Kidney (tissue), 14 donors: ENCODE measurements around the gene AFF3. TPM values are rescaled to one million over a fixed set of nuclear protein-coding genes. Genes with fewer than 3 reads are reported as not detected.

Source experiments
- DNase-seq, 5 donors: peaks; one replicate each; pipeline ENCODE4 v3.0.0-alpha.2; 2013 to 2020
- FAIRE-seq: peaks from 2 replicates; lab custom pipeline; 2012; peaks lifted over from hg19 to GRCh38; lab: Jason Lieb, UNC
- H3K27ac ChIP-seq, 2 donors: one replicate each; pipeline ENCODE4 v1.7.0; 2013; ENCODE audit warnings: low read depth in 2 of 2, low read length in 2 of 2, inconsistent platforms in 1 of 2
- H3K27me3 ChIP-seq: one replicate; pipeline ENCODE4 v1.7.1; 2013; ENCODE audit warnings: low read length, inconsistent platforms; ENCODE audit not compliant: control insufficient read depth, insufficient read depth
- H3K36me3 ChIP-seq, 3 donors: one replicate each; pipeline versions ENCODE4 v1.7.0 to v1.7.1; 2013; ENCODE audit warnings: low read length in 3 of 3, control low read depth in 1 of 3, inconsistent platforms in 1 of 3; ENCODE audit not compliant: insufficient read depth in 3 of 3, control insufficient read depth in 2 of 3
- H3K4me1 ChIP-seq, 3 donors: one replicate each; pipeline versions ENCODE4 v1.7.0 to v1.7.1; 2013; ENCODE audit warnings: low read length in 3 of 3, inconsistent platforms in 1 of 3, low read depth in 1 of 3; ENCODE audit not compliant: control insufficient read depth in 2 of 3, insufficient read depth in 2 of 3
- H3K4me3 ChIP-seq, 3 donors: one replicate each; pipeline versions ENCODE4 v1.7.0 to v1.8.1; 2013; ENCODE audit warnings: low read length in 3 of 3, control low read depth in 1 of 3, inconsistent platforms in 1 of 3
- H3K9ac ChIP-seq, 3 donors: one replicate each; pipeline versions ENCODE4 v1.7.0 to v1.7.1; 2013; ENCODE audit warnings: low read length in 3 of 3, control low read depth in 1 of 3, inconsistent platforms in 1 of 3
- H3K9me3 ChIP-seq, 3 donors: one replicate each; pipeline versions ENCODE4 v1.7.0 to v1.7.1; 2013; ENCODE audit warnings: low read length in 3 of 3, control low read depth in 1 of 3, inconsistent platforms in 1 of 3; ENCODE audit not compliant: control insufficient read depth in 2 of 3, insufficient read depth in 1 of 3
- CTCF ChIP-seq: IDR thresholded peaks from 3 replicates; pipeline ENCODE4 v1.5.1; 2012; ENCODE audit warnings: mild to moderate bottlenecking, moderate library complexity, borderline replicate concordance; ENCODE audit not compliant: insufficient read depth; ENCODE audit errors: extremely low read depth
- intact Hi-C: fragments of 100-400 bp; cut with DNase I; formaldehyde crosslinking; loops from one replicate; pipeline ENCODE4 v1.11.1; 2022
- polyA plus RNA-seq: library from polyadenylated mRNA; stranded (reverse); fragments of 350-450 nt; fragmentation: Illumina TruSeq; extraction: RNeasy Lipid Tissue Mini Kit (QIAGEN cat#74804); gene quantifications from one replicate; pipeline ENCODE4 v1.2.3, GENCODE V29; 2014; ENCODE audit warnings: low read depth, low replicate concordance; ENCODE audit not compliant: insufficient read depth
- total RNA-seq: library from RNA; stranded (reverse); fragmentation: NEBNext Ultra II Directional; extraction: Animal tissue kit (Norgen Biotek cat#: 25700); gene quantifications from one replicate; pipeline ENCODE4 v1.2.1, GENCODE V29; 2021
- donor health status: control.
- donor health status: control.
- donor health status: control.
- donor health status: control.
- donor health status: control.
- donor health status: DM: yes; HTN: yes; CAD: no.
- donor health status: Normal renal cell carcinoma (clear cell type).

AFF3 gene
- total and polyA plus RNA-seq, 2 donors from 2014 or later = 0.65 to 11.0 TPM

- Histone ChIP-seq H3K36me3 (no peaks in the 10 kb centered on the region), H3K4me3 (no peak overlapping the region), H3K4me1 (no peaks in the 10 kb centered on the region), H3K9ac (no peak overlapping the region), H3K27ac (no peak overlapping the region), H3K9me3 (no peaks in the 10 kb centered on the region), H3K27me3 (no peaks in the 10 kb centered on the region)
- FAIRE-seq (no peak), DNase-seq (no peak)
- intact Hi-C loops = no loop called here
- TF ChIP-seq CTCF = no peak
Observed at GRCh38 chr2:99757611-99758114, 384.7 kb downstream of the AFF3 start.

- TF ChIP-seq CTCF = no peak
- H3K27me3 ChIP-seq = no peaks in the 10 kb centered on the region
- intact Hi-C loops = no loop called here
- FAIRE-seq = no peak
- no peaks in the 10 kb centered on the region for H3K9me3 ChIP-seq
- no peak for DNase-seq
- H3K9ac ChIP-seq = no peak overlapping the region
- H3K4me1 ChIP-seq = no peaks in the 10 kb centered on the region
- H3K4me3 ChIP-seq = no peak overlapping the region
- no peaks in the 10 kb centered on the region for H3K36me3 ChIP-seq
- H3K27ac ChIP-seq = no peak overlapping the region
Observed at GRCh38 chr2:99756059-99756458, 386.3 kb downstream of the AFF3 start.

GRCh38 chr2:99754210-99754609, 388.2 kb downstream of the AFF3 start:
- H3K36me3 ChIP-seq = no peaks in the 10 kb centered on the region
- DNase-seq (no peak), FAIRE-seq (no peak)
- no peak overlapping the region for H3K9ac ChIP-seq
- H3K9me3 ChIP-seq = no peaks in the 10 kb centered on the region
- no peak for TF ChIP-seq CTCF
- no peaks in the 10 kb centered on the region for H3K27me3 ChIP-seq
- no peak overlapping the region for H3K27ac ChIP-seq
- intact Hi-C loops = no loop called here
- no peak overlapping the region for H3K4me3 ChIP-seq
- no peaks in the 10 kb centered on the region for H3K4me1 ChIP-seq

- intact Hi-C loops = no loop called here
- TF ChIP-seq CTCF = no peak
- DNase-seq (no peak), FAIRE-seq (no peak)
- H3K4me1 ChIP-seq = no peaks in the 10 kb centered on the region
- no peaks in the 10 kb centered on the region for H3K36me3 ChIP-seq
- no peaks in the 10 kb centered on the region for H3K27me3 ChIP-seq
- no peak overlapping the region for H3K27ac ChIP-seq
- no peak overlapping the region for H3K4me3 ChIP-seq
- H3K9ac ChIP-seq = no peak overlapping the region
- no peaks in the 10 kb centered on the region for H3K9me3 ChIP-seq
Observed at GRCh38 chr2:99753505-99753904, 388.9 kb downstream of the AFF3 start.
